HCT116 (cell line): ENCODE results near the gene SLC24A3.

Experiments used
- CTCF ChIP-seq, 3 experiments: fragments of 200-600 bp in 1 of 3; sonication (generic) in 1 of 3; IDR thresholded peaks in 2 of 3; conservative IDR thresholded peaks in 1 of 3; 2 replicates each; pipeline ENCODE4 v1.5.1; 2012 to 2017; ENCODE audit warnings: low read depth in 2 of 3, low read length in 2 of 3, antibody characterized with exemption in 1 of 3, borderline replicate concordance in 1 of 3, control low read depth in 1 of 3, mild to moderate bottlenecking in 1 of 3, mixed read lengths in 1 of 3, mixed run types in 1 of 3, moderate library complexity in 1 of 3; ENCODE audit not compliant: insufficient read depth in 1 of 3
- EZH2 ChIP-seq: fragments of 200-600 bp; sonication (generic); IDR thresholded peaks from 2 replicates; pipeline ENCODE4 v1.6.1; 2017; ENCODE audit warnings: antibody characterized with exemption, mixed run types
- EZH2phosphoT487 ChIP-seq: fragments of 200-600 bp; IDR thresholded peaks from 2 replicates; pipeline ENCODE4 v1.6.1; 2018; ENCODE audit warnings: antibody characterized with exemption, borderline replicate concordance
- JUND ChIP-seq: IDR thresholded peaks from 2 replicates; pipeline ENCODE4 v1.6.1; 2012
- MAX ChIP-seq: IDR thresholded peaks from 2 replicates; pipeline ENCODE4 v1.6.1; 2012
- POLR2A ChIP-seq: IDR thresholded peaks from 2 replicates; pipeline ENCODE4 v1.7.0; 2011; ENCODE audit warnings: borderline replicate concordance; ENCODE audit not compliant: insufficient read depth, insufficient read length; ENCODE audit errors: extremely low read depth
- RAD21 ChIP-seq: IDR thresholded peaks from 2 replicates; pipeline ENCODE4 v1.6.1; 2012; ENCODE audit warnings: low read depth, mild to moderate bottlenecking
- SP1 ChIP-seq: IDR thresholded peaks from 2 replicates; pipeline ENCODE4 v1.6.1; 2012; ENCODE audit warnings: low read depth
- TCF7L2 ChIP-seq: IDR thresholded peaks from 2 replicates; pipeline ENCODE4 v1.7.0; 2011; ENCODE audit warnings: borderline replicate concordance, inconsistent platforms; ENCODE audit not compliant: insufficient read depth, insufficient read length; ENCODE audit errors: extremely low read depth
- ZNF274 ChIP-seq: fragments of 200-500 bp; sonication (Bioruptor generic); IDR thresholded peaks from 2 replicates; pipeline ENCODE4 v1.6.1; 2014; ENCODE audit warnings: mild to moderate bottlenecking, low read depth, low read length, inconsistent platforms

GRCh38 chr20:19185083-19185482 is 27.4 kb upstream of the SLC24A3 start:
- TF ChIP-seq CTCF (IDR thresholded peaks at IDR 0.05 in 2 of 3, conservative IDR thresholded peaks at IDR 0.05 in 1 of 3; ENCODE audit: borderline replicate concordance in 1 of 3, insufficient read depth in 1 of 3, low read depth in 2 of 3, low read length in 2 of 3) (no peak), EZH2 (no peak), EZH2phosphoT487 (no peak), TCF7L2 (no peak), MAX (no peak), POLR2A (no peak), RAD21 (no peak), SP1 (no peak), JUND (no peak), ZNF274 (no peak)
